HG03135 (cell line): ENCODE data around the gene USP35.

Experiments
- ATAC-seq: cut with Tn5 transposase; IDR thresholded peaks from one replicate; pipeline ENCODE4 v1.9.1; 2021; ENCODE audit warnings: mild to moderate bottlenecking, moderate library complexity; ENCODE audit not compliant: unreplicated experiment

USP35 gene

GRCh38 chr11:78259777-78260487 is 71.2 kb downstream of the USP35 start:
- no peak for ATAC-seq

GRCh38 chr11:78261367-78261766 is 72.6 kb downstream of the USP35 start:
- no peak for ATAC-seq

- ATAC-seq, result no peak
Observed at GRCh38 chr11:78261828-78262227, 73.1 kb downstream of the USP35 start.

- ATAC-seq, result no peak
Observed at GRCh38 chr11:78262238-78262637, 73.5 kb downstream of the USP35 start.

GRCh38 chr11:78262691-78263090 is 74.0 kb downstream of the USP35 start:
- no peak for ATAC-seq
